GM12878 (cell line): ENCODE data around the gene MAGI2. TPM values are rescaled to one million over a fixed set of nuclear protein-coding genes. Genes with fewer than 3 reads are reported as not detected.

Source experiments
- ATAC-seq: fragments of 200-7000 bp; cut with Tn5 transposase; 3 replicates; pipeline ENCODE4 v1.9.1; 2020; ENCODE audit warnings: mild to moderate bottlenecking, moderate library complexity
- BruUV-seq: library from RNA; stranded (reverse); fragments of 400-500 nt; replicated peaks from 2 replicates; lab custom pipeline; 2021; lab: Mats Ljungman, UMichigan
- CTCF ChIA-PET: fragments of 300-600 bp; sonication (Branson Sonifier 250); formaldehyde crosslinking; extraction: SDS; loops from one replicate; lab custom pipeline; 2021; ENCODE audit warnings: inconsistent platforms; lab: Yijun Ruan, JAX
- POLR2A ChIA-PET: fragments of 350-600 bp; formaldehyde crosslinking; extraction: SDS; loops from one replicate; lab custom pipeline; 2021; ENCODE audit warnings: inconsistent platforms; lab: Charles Lee
- RAD21 ChIA-PET: fragments of 300-600 bp; sonication (Branson Sonifier 250); formaldehyde crosslinking; loops from one replicate; lab custom pipeline; 2023; ENCODE audit warnings: antibody characterized with exemption; ENCODE audit not compliant: unreplicated experiment; lab: Charles Lee
- SMC1A ChIA-PET: fragments of 300-600 bp; sonication (Branson Sonifier 250); formaldehyde crosslinking; loops from one replicate; lab custom pipeline; 2023; ENCODE audit not compliant: unreplicated experiment, uncharacterized antibody; lab: Charles Lee
- DNase-seq: peaks from one replicate; pipeline ENCODE4 v3.0.0-alpha.2; 2011; ENCODE audit warnings: low read depth, low spot score
- FAIRE-seq: peaks from 3 replicates; lab custom pipeline; 2011; peaks lifted over from hg19 to GRCh38; lab: Jason Lieb, UNC
- H2AFZ ChIP-seq: 2 replicates; pipeline ENCODE4 v1.6.0; 2011; ENCODE audit warnings: low read depth, low read length, control low read depth; ENCODE audit not compliant: control insufficient read depth
- H3K27ac ChIP-seq: 2 replicates; pipeline ENCODE4 v1.5.1; 2011; ENCODE audit warnings: control low read depth; ENCODE audit not compliant: control insufficient read depth, insufficient read depth
- H3K27me3 ChIP-seq, 2 experiments: replicated peaks in 1 of 2; 2 replicates each; pipeline versions ENCODE4 v1.6.0 to v1.6.1; 2011; ENCODE audit warnings: low read length in 1 of 2; ENCODE audit not compliant: control insufficient read depth in 2 of 2, insufficient read depth in 2 of 2
- H3K36me3 ChIP-seq, 2 experiments: 2 replicates each; pipeline ENCODE4 v1.5.1; 2011; ENCODE audit warnings: low read length in 1 of 2; ENCODE audit not compliant: control insufficient read depth in 2 of 2, insufficient read depth in 2 of 2
- H3K4me1 ChIP-seq: 2 replicates; pipeline ENCODE4 v1.6.1; 2011; ENCODE audit warnings: mild to moderate bottlenecking, low read length, moderate library complexity, mixed read lengths; ENCODE audit not compliant: control insufficient read depth, insufficient read depth
- H3K4me2 ChIP-seq: 2 replicates; pipeline ENCODE4 v1.6.0; 2011; ENCODE audit warnings: control low read depth; ENCODE audit not compliant: control insufficient read depth, insufficient read depth
- H3K4me3 ChIP-seq: fragments of 200-600 bp; sonication (generic); 2 replicates; pipeline ENCODE4 v1.5.1; 2016
- H3K79me2 ChIP-seq: 2 replicates; pipeline ENCODE4 v1.6.0; 2011; ENCODE audit warnings: low read length; ENCODE audit not compliant: control insufficient read depth, insufficient read depth
- H3K9ac ChIP-seq: 2 replicates; pipeline ENCODE4 v1.8.0; 2011; ENCODE audit warnings: low read length, control low read depth, mixed read lengths; ENCODE audit not compliant: control insufficient read depth, insufficient read depth
- H3K9me3 ChIP-seq: replicated peaks from 3 replicates; pipeline ENCODE4 v1.5.1; 2011; ENCODE audit warnings: mild to moderate bottlenecking, low read length; ENCODE audit not compliant: control insufficient read depth, insufficient read depth
- H4K20me1 ChIP-seq: 2 replicates; pipeline ENCODE4 v1.6.0; 2011; ENCODE audit not compliant: control insufficient read depth, insufficient read depth
- BHLHE40 ChIP-seq, 2 experiments: fragments of 450-650 bp in 1 of 2; IDR thresholded peaks; 2 replicates each; pipeline ENCODE4 v1.6.1; 2011 to 2017; ENCODE audit warnings: low read depth in 2 of 2, borderline replicate concordance in 1 of 2, improper control_type of control experiment in 1 of 2, low read length in 1 of 2, mild to moderate bottlenecking in 1 of 2
- EGR1 ChIP-seq, 2 experiments: IDR thresholded peaks; 1 replicate in 1 of 2; 2 replicates in 1 of 2; pipeline ENCODE4 v1.6.1; 2011 to 2012; ENCODE audit warnings: low read depth in 2 of 2, low read length in 2 of 2, borderline replicate concordance in 1 of 2, mild to moderate bottlenecking in 1 of 2, moderate library complexity in 1 of 2
- EP300 ChIP-seq, 2 experiments: fragments of 150-350 bp in 1 of 2; IDR thresholded peaks; 2 replicates each; pipeline ENCODE4 v1.6.1; 2011 to 2012; ENCODE audit warnings: low read depth in 2 of 2, low read length in 2 of 2, borderline replicate concordance in 1 of 2, improper control_type of control experiment in 1 of 2, inconsistent platforms in 1 of 2; ENCODE audit not compliant: control insufficient read depth in 1 of 2
- ETV6 ChIP-seq, 2 experiments: fragments of 450-650 bp in 1 of 2; IDR thresholded peaks in 1 of 2; conservative IDR thresholded peaks in 1 of 2; 2 replicates each; pipeline ENCODE4 v1.6.1; 2014; ENCODE audit warnings: antibody characterized with exemption in 1 of 2, borderline replicate concordance in 1 of 2, low read depth in 1 of 2, mild to moderate bottlenecking in 1 of 2, moderate library complexity in 1 of 2
- MLLT1 ChIP-seq: fragments of 450-650 bp; IDR thresholded peaks from 2 replicates; pipeline ENCODE4 v1.6.1; 2016; ENCODE audit warnings: mild to moderate bottlenecking
- NR2F1 ChIP-seq: fragments of 450-650 bp; conservative IDR thresholded peaks from 2 replicates; pipeline ENCODE4 v1.6.1; 2017; ENCODE audit warnings: mild to moderate bottlenecking
- POLR2AphosphoS2 ChIP-seq: IDR thresholded peaks from 2 replicates; pipeline ENCODE4 v1.6.1; 2011; ENCODE audit warnings: low read depth, mild to moderate bottlenecking, low read length, improper control_type of control experiment, moderate library complexity
- RUNX3 ChIP-seq: IDR thresholded peaks from 2 replicates; pipeline ENCODE4 v1.6.1; 2012; ENCODE audit warnings: low read length, inconsistent platforms
- SIX5 ChIP-seq: IDR thresholded peaks from 2 replicates; pipeline ENCODE4 v1.6.1; 2011; ENCODE audit warnings: mild to moderate bottlenecking, low read depth, low read length, moderate library complexity; ENCODE audit not compliant: severe bottlenecking
- SREBF1 ChIP-seq: IDR thresholded peaks from 2 replicates; pipeline ENCODE4 v1.6.1; 2012; ENCODE audit warnings: mild to moderate bottlenecking, low read length
- TARDBP ChIP-seq: IDR thresholded peaks from 2 replicates; pipeline ENCODE4 v1.6.1; 2016; ENCODE audit warnings: borderline replicate concordance
- TBL1XR1 ChIP-seq: IDR thresholded peaks from 2 replicates; pipeline ENCODE4 v1.6.1; 2012; ENCODE audit warnings: low read depth, low read length, improper control_type of control experiment
- ZNF24 ChIP-seq: fragments of 450-650 bp; IDR thresholded peaks from 2 replicates; pipeline ENCODE4 v1.6.1; 2017; ENCODE audit warnings: antibody characterized with exemption, mild to moderate bottlenecking
- ZNF592 ChIP-seq: fragments of 450-650 bp; IDR thresholded peaks from 2 replicates; pipeline ENCODE4 v1.6.1; 2017; ENCODE audit warnings: mild to moderate bottlenecking, moderate library complexity
- WGBS: methylation state at CpG from one replicate; pipeline ENCODE4 v1.1.6; 2016; ENCODE audit warnings: low lambda C conversion rate; ENCODE audit not compliant: insufficient replicate concordance, insufficient coverage; ENCODE audit errors: missing lambda C conversion rate; 5-methylcytosine and 5-hydroxymethylcytosine counted together
- in situ Hi-C: fragments of 300-500 bp; cut with MboI; formaldehyde crosslinking; loops from 9 replicates; pipeline ENCODE4 v1.14.3; 2018; ENCODE audit warnings: mixed read lengths
- intact Hi-C: fragments of 100-400 bp; cut with micrococcal nuclease; formaldehyde crosslinking; loops from one replicate; pipeline ENCODE4 v1.14.2; 2022; ENCODE audit not compliant: unreplicated experiment
- polyA plus RNA-seq, 11 experiments: library from polyadenylated mRNA; depleted of rRNA in 4 of 11; unstranded in 6 of 11; stranded (reverse) in 5 of 11; fragments of >200 nt; fragmentation: Nextera tagmentation in 4 of 11; fragmentation: Illumina TruSeq in 1 of 11; extraction: Ambion mirVana in 4 of 11; extraction: Trizol in 1 of 11; gene quantifications; 1 replicate in 1 of 11; 2 replicates in 10 of 11; pipeline versions ENCODE4 v1.2.1 to v1.2.3, GENCODE V29; 2011 to 2016; ENCODE audit warnings: inconsistent platforms in 2 of 11, missing spikeins in 2 of 11, low read depth in 1 of 11
- total RNA-seq, 4 experiments: library from RNA; depleted of rRNA in 3 of 4; stranded (reverse); fragments of >200 nt in 3 of 4; fragmentation: Illumina TruSeq in 1 of 4; extraction: Trizol in 1 of 4; gene quantifications; 2 replicates each; pipeline versions ENCODE4 v1.2.1 to v1.2.3, GENCODE V29; 2013 to 2021

The MAGI2 gene
- total and polyA plus RNA-seq, 10 of the 15 experiments (the other 5 are each of a cell fraction or from before 2014, with no cell fraction given) = 0.01 to 0.31 (median 0.05) TPM; not detected in 2

GRCh38 chr7:78487464-78487863 is 966.0 kb downstream of the MAGI2 start (continued):
- TF ChIP-seq POLR2AphosphoS2 = no peak
- no peak for TF ChIP-seq ZNF24
- no peak for TF ChIP-seq TBL1XR1
- no peak for TF ChIP-seq SREBF1
- no peak for TF ChIP-seq MLLT1
- TF ChIP-seq ETV6 (conservative IDR thresholded peaks at IDR 0.05 in 1 of 2, IDR thresholded peaks at IDR 0.05 in 1 of 2; ENCODE audit: borderline replicate concordance in 1 of 2, low read depth in 1 of 2) = no peak

GRCh38 chr7:78479348-78479747 is 974.1 kb downstream of the MAGI2 start:
- 29% methylated on average over 2 of the region's 2 CpGs for WGBS
- TF ChIP-seq EGR1 (IDR thresholded peaks at IDR 0.05; ENCODE audit: borderline replicate concordance in 1 of 2, low read depth in 2 of 2, low read length in 2 of 2) (no peak), TARDBP (no peak), RUNX3 (no peak), SIX5 (no peak), ZNF592 (no peak), BHLHE40 (IDR thresholded peaks at IDR 0.05; ENCODE audit: borderline replicate concordance in 1 of 2, low read depth in 2 of 2, low read length in 1 of 2) (no peak), EP300 (IDR thresholded peaks at IDR 0.05; ENCODE audit: borderline replicate concordance in 1 of 2, control insufficient read depth in 1 of 2, low read depth in 2 of 2, low read length in 2 of 2) (no peak), NR2F1 (no peak)

More at GRCh38 chr7:78479348-78479747, 974.1 kb downstream of the MAGI2 start:
- Histone ChIP-seq H3K9ac (no peak overlapping the region), H2AFZ (no peak overlapping the region), H3K27me3 (no peaks in the 10 kb centered on the region), H3K4me3 (no peak overlapping the region), H4K20me1 (no peaks in the 10 kb centered on the region), H3K4me2 (no peak overlapping the region), H3K4me1 (no peaks in the 10 kb centered on the region), H3K9me3 (no peaks in the 10 kb centered on the region), H3K36me3 (no peaks in the 10 kb centered on the region), H3K79me2 (no peaks in the 10 kb centered on the region), H3K27ac (no peak overlapping the region)
- FAIRE-seq = no peak
- ChIA-PET POLR2A (no interaction called here), SMC1A (interaction anchor here (0.6 kb wide), 1 partner anchor 336 kb away, joined by 3 read pairs; no protein-coding TSS in a partner anchor), CTCF (no interaction called here), RAD21 (no interaction called here)
- ATAC-seq = no peak
- BruUV-seq = no TSS peak
- DNase-seq = no peak
- in situ Hi-C loops (no loop called here), intact Hi-C loops (no loop called here)
